ENCODE measurements around the gene RGS3.

Gene RGS3

DNA sequence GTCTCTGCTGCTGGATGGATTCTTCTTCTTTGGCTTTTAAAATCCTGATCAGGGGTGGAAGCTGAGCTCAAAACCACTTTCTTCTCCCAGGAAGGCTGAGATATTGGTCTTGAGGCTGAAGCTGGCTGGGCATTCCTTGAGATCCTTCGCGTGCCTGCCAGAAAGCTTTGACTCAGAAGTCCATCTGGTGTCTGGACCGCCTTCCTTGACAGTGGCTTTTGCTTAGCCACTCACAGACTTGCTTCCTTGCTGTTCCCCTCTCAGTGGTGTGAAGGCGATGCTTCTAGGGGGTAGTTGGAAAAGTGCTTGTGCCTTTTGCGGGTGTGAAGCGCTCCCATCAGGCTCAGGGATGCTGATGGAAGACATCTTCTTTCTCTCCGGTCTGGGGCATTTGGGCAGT is 45.9 kb downstream of the RGS3 start:
- ChIA-PET POLR2A (no interaction called here), CTCF (interaction anchor here (0.8 to 4.9 kb wide), 6 partner anchors 10 to 145 kb away, joined by 3 to 40 read pairs (median 5); no protein-coding TSS in a partner anchor)
- TF ChIP-seq, protein P1, sequence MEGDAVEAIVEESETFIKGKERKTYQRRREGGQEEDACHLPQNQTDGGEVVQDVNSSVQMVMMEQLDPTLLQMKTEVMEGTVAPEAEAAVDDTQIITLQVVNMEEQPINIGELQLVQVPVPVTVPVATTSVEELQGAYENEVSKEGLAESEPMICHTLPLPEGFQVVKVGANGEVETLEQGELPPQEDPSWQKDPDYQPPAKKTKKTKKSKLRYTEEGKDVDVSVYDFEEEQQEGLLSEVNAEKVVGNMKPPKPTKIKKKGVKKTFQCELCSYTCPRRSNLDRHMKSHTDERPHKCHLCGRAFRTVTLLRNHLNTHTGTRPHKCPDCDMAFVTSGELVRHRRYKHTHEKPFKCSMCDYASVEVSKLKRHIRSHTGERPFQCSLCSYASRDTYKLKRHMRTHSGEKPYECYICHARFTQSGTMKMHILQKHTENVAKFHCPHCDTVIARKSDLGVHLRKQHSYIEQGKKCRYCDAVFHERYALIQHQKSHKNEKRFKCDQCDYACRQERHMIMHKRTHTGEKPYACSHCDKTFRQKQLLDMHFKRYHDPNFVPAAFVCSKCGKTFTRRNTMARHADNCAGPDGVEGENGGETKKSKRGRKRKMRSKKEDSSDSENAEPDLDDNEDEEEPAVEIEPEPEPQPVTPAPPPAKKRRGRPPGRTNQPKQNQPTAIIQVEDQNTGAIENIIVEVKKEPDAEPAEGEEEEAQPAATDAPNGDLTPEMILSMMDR (IDR thresholded peaks at IDR 0.05; ENCODE audit: control extremely low read depth, extremely low read depth, low read depth, missing control alignments): no peak
- no peak for DNase-seq (ENCODE audit: extremely low spot score)

DNA sequence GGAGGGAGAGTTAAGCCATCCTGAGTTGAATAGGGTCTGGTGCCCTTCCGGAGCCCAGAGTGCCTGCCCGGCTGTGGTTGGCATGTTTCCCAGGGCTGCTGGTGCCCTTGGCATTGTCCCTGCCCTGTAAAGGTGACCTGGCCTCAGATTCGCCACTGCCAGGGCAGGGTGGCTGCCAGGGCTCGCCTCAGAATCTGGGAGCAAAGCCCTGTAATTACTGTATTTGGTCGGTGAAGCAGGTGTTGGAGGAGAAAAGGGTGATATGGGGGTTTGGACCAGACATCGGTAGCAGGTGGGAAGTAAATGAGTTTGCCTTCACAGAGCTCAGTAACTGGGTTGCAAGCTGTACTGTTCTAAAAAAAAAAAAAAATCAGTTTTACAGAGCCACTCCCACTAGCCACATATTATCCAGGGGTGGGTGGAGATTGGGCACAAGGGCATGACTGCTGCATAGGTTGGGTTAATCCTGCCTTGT is 47.6 kb downstream of the RGS3 start:
- TF ChIP-seq, protein P1 (IDR thresholded peaks at IDR 0.05; ENCODE audit: control extremely low read depth, extremely low read depth, low read depth, missing control alignments): no peak
- ChIA-PET POLR2A (no interaction called here), CTCF (interaction anchor here (1.0 to 1.8 kb wide), 3 partner anchors 11 to 19 kb away, joined by 3 to 13 read pairs (median 5); no protein-coding TSS in a partner anchor)
- DNase-seq (ENCODE audit: extremely low spot score): no peak

DNA sequence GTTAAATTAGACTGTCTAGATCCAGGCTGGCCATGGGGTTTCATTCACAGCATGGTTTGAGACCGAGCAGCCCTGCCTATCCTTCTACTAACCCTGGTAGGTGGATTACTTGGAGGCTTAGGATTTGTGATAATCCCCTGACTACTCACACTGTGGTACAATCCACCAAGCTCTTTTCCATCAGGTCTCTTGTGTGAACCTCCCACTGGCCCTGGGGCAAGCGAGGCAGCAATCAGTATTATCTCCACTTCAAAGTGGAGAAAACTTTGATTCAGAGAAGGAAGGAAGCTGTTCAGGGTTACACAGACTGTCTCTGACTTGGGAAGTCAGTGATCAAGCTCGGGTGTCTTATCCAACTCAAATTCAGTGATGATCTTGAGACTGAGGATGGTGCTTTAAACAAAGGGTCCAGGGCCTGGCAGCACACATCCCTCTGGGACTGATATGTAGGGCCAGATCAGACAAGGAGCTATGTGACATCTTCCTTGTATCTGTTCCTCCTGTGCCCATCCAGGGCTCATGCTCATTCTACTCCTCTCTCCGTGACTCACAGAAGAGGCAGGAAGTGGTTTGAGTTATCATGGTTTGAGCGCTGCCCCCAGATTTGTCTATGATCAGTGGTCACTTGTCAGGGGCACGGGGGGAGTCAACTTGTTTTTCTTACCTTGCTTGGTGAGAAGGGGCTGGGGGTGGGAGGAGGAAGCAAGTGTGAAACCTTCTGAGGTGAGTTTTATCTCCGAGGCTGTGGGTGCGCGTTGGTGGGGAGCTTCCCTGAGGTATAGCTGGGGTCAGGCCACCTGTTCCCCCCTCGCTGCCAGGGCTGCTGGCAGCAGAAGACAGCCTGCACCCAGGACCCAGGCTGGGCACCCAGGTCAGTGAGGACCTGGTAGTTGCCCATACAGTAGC is 48.6 kb downstream of the RGS3 start:
- ChIA-PET CTCF (interaction anchor here (1.0 to 1.8 kb wide), 7 partner anchors 11 to 143 kb away, joined by 3 to 13 read pairs (median 4); no protein-coding TSS in a partner anchor), POLR2A (no interaction called here)
- peak; percentile 81 for DNase-seq (ENCODE audit: extremely low spot score)
- TF ChIP-seq, protein P1 (IDR thresholded peaks at IDR 0.05; ENCODE audit: control extremely low read depth, extremely low read depth, low read depth, missing control alignments): no peak

DNA sequence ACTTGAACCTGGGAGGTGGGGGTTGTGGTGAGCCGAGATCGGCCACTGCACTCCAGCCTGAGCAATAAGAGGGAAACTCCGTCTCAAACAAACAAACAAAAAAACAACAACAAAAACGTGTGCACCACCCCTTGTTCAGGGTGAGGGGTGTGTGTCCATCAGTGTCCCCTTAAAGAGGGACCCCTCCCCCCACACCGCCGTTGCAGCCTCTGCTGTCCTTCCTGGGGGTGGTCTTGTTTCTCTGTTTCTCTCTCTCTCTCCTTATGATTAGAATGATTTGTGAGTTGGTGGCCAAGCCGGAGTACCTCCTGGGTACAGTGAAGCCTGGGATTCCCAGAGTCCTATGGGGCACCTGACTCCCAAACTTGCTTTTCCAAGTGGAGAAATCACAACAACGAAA is 49.6 kb downstream of the RGS3 start:
- no peak for DNase-seq (ENCODE audit: extremely low spot score)
- ChIA-PET POLR2A (no interaction called here), CTCF (interaction anchor here (0.8 to 1.9 kb wide), 7 partner anchors 10 to 66 kb away, joined by 3 to 13 read pairs (median 4); no protein-coding TSS in a partner anchor)
- TF ChIP-seq, protein P1 (IDR thresholded peaks at IDR 0.05; ENCODE audit: control extremely low read depth, extremely low read depth, low read depth, missing control alignments): no peak

DNA sequence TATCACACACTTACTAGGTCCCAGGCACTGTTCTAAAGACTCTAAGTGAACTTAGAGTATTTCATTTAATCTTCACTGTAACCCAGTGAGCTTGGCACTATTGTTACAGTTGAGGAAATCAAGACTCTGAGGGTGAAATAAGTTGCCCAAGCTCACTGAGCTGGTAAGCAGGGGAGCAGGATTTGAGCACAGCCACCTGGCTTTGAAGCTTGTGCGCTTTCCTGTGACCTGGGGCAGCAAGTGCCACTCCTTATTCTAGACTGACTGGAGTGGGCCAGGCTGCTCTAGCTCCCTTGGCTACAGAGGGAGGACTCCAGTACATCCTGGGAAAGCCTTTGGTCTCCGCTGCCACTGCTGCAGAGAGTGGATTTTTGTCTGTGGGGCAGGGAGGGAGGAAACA is 50.0 kb downstream of the RGS3 start:
- TF ChIP-seq, protein P1 (IDR thresholded peaks at IDR 0.05; ENCODE audit: control extremely low read depth, extremely low read depth, low read depth, missing control alignments): no peak
- POLR2A ChIA-PET: no interaction called here
- no peak for DNase-seq (ENCODE audit: extremely low spot score)
- CTCF ChIA-PET: interaction anchor here (0.8 to 1.9 kb wide), 7 partner anchors 10 to 117 kb away, joined by 3 to 5 read pairs (median 4); no protein-coding TSS in a partner anchor

DNA sequence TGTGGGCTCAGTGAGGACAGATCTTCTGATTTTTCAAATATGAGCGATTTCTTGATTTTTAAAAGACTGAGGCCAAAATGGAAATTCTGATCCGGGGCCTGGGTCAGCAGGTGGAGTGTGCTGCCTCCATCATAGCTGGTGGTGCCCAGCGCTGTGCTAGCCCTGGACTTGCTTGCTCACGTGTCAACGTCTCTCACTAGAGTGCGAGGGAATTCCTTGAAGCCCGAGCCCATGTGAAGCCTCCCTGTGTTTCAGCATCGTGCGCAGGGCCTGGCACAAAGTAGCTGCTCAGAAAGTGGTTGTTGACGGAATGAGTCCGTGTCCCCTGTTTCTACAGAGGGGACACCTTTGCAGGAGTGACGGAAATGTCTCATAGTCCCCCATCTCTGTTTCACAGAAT is 50.5 kb downstream of the RGS3 start:
- TF ChIP-seq, protein P1 (IDR thresholded peaks at IDR 0.05; ENCODE audit: control extremely low read depth, extremely low read depth, low read depth, missing control alignments): no peak

More for the DNA sequence above, 50.5 kb downstream of the RGS3 start:
- no peak for DNase-seq (ENCODE audit: extremely low spot score)
- POLR2A ChIA-PET: no interaction called here
- CTCF ChIA-PET: interaction anchor here (0.8 to 1.9 kb wide), 8 partner anchors 9 to 117 kb away, joined by 3 to 5 read pairs (median 4); no protein-coding TSS in a partner anchor

Data from GM10248 (cell line).